Activated CD4-positive, alpha-beta memory T cell treated with anti-CD3 and anti-CD28 coated beads, Interleukin-2, amount 10 ng/mL, durations not matched to agents 7 days and 5 days (primary cell): ENCODE results near the gene OR4C3. TPM values are rescaled to one million over a fixed set of nuclear protein-coding genes. Genes with fewer than 3 reads are reported as not detected.
A peak's percentile ranks its signal among the peaks of the same experiment; 100 is the strongest.
"Not testable (repeated sequence)": the region's sequence is repeated elsewhere in the genome, so short reads cannot be mapped to it uniquely, and the experiment has no call there.

Experiments
- CTCF ChIA-PET: fragments of 350-600 bp; sonication (Branson Sonifier 250); formaldehyde crosslinking; loops from one replicate; lab custom pipeline; 2021; ENCODE audit warnings: antibody characterized with exemption, inconsistent platforms; lab: Charles Lee
- POLR2A ChIA-PET: fragments of 350-600 bp; sonication (Branson Sonifier 250); formaldehyde crosslinking; loops from one replicate; lab custom pipeline; 2021; ENCODE audit warnings: antibody characterized with exemption; lab: Charles Lee
- DNase-seq: peaks from one replicate; pipeline ENCODE4 v3.0.0-alpha.2; 2020
- H3K27ac Mint-ChIP-seq: one replicate; pipeline ENCODE4 v1.8.0; 2021; ENCODE audit warnings: mild to moderate bottlenecking, mixed read lengths
- H3K27me3 Mint-ChIP-seq: one replicate; pipeline ENCODE4 v1.8.0; 2021; ENCODE audit warnings: mixed read lengths
- H3K36me3 Mint-ChIP-seq: one replicate; pipeline ENCODE4 v1.8.0; 2021; ENCODE audit warnings: low read depth, mixed read lengths
- H3K4me1 Mint-ChIP-seq: one replicate; pipeline ENCODE4 v1.8.0; 2021; ENCODE audit warnings: mixed read lengths
- H3K4me3 Mint-ChIP-seq: one replicate; pipeline ENCODE4 v1.8.0; 2021; ENCODE audit warnings: mild to moderate bottlenecking, mixed read lengths
- H3K9me3 Mint-ChIP-seq: one replicate; pipeline ENCODE4 v1.8.0; 2021; ENCODE audit warnings: mixed read lengths
- total RNA-seq, 2 experiments: library from RNA; stranded (reverse); gene quantifications; one replicate each; pipeline ENCODE4 v1.2.3, GENCODE V29; 2021

The OR4C3 gene
- total RNA-seq = not detected

- H3K36me3 Mint-ChIP-seq, H3K4me3 Mint-ChIP-seq, H3K27me3 Mint-ChIP-seq, H3K27ac Mint-ChIP-seq, DNase-seq, H3K4me1 Mint-ChIP-seq, H3K9me3 Mint-ChIP-seq, CTCF ChIA-PET, POLR2A ChIA-PET: not testable (repeated sequence)
These were observed at the start of gene OR4C3 for GRCh38 chr11:48324620-48325019. Gene OR4C3 (plus strand): TSS chr11:48324920. CDS start chr11:48325022, 102 bp downstream.

DNA sequence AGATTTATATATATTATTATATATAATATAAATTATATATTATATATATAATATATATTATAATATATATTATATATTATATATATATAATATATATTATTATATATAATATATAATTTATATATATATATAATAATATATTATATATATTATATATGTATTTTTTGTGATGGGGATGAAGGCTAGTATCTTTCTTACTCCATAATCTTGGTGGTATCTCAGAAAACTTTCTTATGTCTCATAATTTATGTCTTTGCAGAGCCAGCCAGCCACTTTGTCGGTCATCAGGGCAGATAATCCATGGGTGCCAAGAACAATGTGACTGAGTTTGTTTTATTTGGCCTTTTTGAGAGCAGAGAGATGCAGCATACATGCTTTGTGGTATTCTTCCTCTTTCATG is 18.8 kb upstream of the OR4C3 start, which contains the start of gene OR4S1:
Gene OR4S1 (plus strand): TSS at position 301 of the 400 bp plus-strand sequence. CDS start 0 bp downstream, at position 301.
- no peaks in the 10 kb centered on the region for H3K36me3 Mint-ChIP-seq

DNA sequence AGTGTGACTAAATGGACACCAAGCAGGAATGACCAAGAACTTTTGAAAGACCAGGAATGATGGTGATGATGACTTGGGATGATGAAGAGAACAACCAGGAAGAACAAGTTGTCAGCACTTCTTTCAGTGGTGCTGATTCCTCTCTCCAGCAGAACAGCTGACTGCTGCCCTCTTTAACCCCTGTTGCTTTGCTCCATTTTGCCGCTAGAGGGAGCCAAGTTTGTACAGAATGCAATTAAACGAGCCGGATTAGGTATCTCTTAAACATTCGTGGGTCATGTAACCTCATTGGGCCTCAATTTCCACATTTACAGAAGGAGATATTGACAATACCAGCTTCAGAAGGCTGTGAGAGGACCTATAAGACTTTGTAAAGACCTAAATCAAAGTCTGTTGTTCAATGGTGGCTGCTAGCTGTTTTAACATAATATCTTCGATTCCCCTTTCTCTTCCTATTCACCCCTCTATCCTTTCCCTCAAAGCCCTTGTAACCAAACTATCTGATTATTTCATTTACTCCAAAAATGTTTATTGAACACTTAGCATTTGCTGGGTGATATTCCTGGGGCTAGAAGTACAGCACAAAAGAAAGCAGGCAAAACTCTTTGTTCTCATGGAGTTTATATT is 16.8 kb upstream of the OR4C3 start:
- Mint-ChIP-seq H3K9me3 (no peaks in the 10 kb centered on the region), H3K36me3 (no peaks in the 10 kb centered on the region), H3K27me3 (peaks cover 9% of the 10 kb centered on the region), H3K27ac (no peak overlapping the region), H3K4me1 (peaks cover 3% of the 10 kb centered on the region), H3K4me3 (no peak overlapping the region)
- DNase-seq = peak; percentile 76
- CTCF ChIA-PET = interaction anchor here (0.8 to 2.9 kb wide), 8 partner anchors 10 to 375 kb away, joined by 3 to 16 read pairs (median 4); no protein-coding TSS in a partner anchor
- POLR2A ChIA-PET = interaction anchor here (0.9 kb wide), 1 partner anchor 1688 kb away, joined by 3 read pairs; no protein-coding TSS in a partner anchor

More for the DNA sequence above, 18.8 kb upstream of the OR4C3 start, which contains the start of gene OR4S1:
- CTCF ChIA-PET = interaction anchor here (2.9 kb wide), 1 partner anchor 133 kb away, joined by 16 read pairs; no protein-coding TSS in a partner anchor
- no peak within 1 kb of the TSS for H3K4me3 Mint-ChIP-seq
- H3K4me1 Mint-ChIP-seq = peaks cover 3% of the 10 kb centered on the region
- H3K27ac Mint-ChIP-seq = no peak within 1 kb of the TSS
- H3K9me3 Mint-ChIP-seq = no peaks in the 10 kb centered on the region
- POLR2A ChIA-PET = no interaction called here
- H3K27me3 Mint-ChIP-seq = peaks cover 6% of the 10 kb centered on the region
- DNase-seq = no peak

- H3K9me3 Mint-ChIP-seq, H3K27ac Mint-ChIP-seq, CTCF ChIA-PET, H3K36me3 Mint-ChIP-seq, H3K4me3 Mint-ChIP-seq, H3K4me1 Mint-ChIP-seq, DNase-seq, POLR2A ChIA-PET, H3K27me3 Mint-ChIP-seq: not testable (repeated sequence)
These were observed 11.1 kb upstream of the OR4C3 start for GRCh38 chr11:48313590-48313989.

DNA sequence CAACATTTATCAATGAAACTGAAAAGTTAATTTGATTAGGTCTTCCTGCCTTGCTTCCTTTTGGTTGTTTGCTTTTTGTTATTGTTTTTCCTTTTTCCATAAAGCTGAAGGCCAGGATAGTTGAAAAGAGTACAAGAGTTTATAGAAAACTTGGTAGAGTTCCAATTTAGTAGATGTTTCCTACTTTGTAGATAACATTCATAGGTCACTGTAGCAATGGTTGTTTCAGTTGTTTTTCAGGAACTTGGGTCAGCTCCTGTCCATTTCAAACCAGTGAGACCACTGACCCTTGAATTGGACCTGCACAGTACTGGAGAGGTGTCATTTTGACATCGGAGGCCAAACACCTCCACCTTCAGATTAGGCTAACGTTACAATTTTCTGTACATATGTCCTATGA is 4.9 kb upstream of the OR4C3 start:
- POLR2A ChIA-PET, DNase-seq, H3K4me3 Mint-ChIP-seq, H3K36me3 Mint-ChIP-seq, H3K4me1 Mint-ChIP-seq, H3K27ac Mint-ChIP-seq, CTCF ChIA-PET, H3K9me3 Mint-ChIP-seq: not testable (repeated sequence)
- peaks cover 15% of the 10 kb centered on the region for H3K27me3 Mint-ChIP-seq

DNA sequence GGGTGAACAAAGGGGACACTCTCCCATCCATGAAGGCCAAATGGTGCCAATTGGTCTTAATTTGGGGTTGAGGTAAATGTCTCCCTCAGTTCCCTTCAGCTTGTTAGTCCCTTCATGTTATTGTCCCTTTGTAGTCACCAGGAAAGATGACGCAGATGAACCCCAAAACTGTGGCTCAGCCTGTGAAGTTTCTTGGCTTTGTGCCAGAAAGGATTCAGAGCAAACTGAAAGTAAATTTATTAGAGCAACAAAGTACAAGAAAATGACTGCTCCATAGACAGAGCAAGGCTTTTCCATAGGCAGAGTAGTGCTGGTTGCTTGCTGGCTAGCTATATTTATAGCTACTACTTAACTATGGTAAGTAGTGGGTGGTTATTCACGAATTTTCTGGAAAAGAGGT is 16.7 kb downstream of the OR4C3 start:
- H3K36me3 Mint-ChIP-seq = peaks cover 11% of the 10 kb centered on the region
- POLR2A ChIA-PET = no interaction called here
- peak; percentile 19 for DNase-seq
- H3K9me3 Mint-ChIP-seq = peaks cover 11% of the 10 kb centered on the region
- CTCF ChIA-PET = no interaction called here
- H3K4me3 Mint-ChIP-seq = no peak overlapping the region
- peaks cover 27% of the 10 kb centered on the region for H3K4me1 Mint-ChIP-seq
- H3K27ac Mint-ChIP-seq = no peak overlapping the region
- no peaks in the 10 kb centered on the region for H3K27me3 Mint-ChIP-seq

DNA sequence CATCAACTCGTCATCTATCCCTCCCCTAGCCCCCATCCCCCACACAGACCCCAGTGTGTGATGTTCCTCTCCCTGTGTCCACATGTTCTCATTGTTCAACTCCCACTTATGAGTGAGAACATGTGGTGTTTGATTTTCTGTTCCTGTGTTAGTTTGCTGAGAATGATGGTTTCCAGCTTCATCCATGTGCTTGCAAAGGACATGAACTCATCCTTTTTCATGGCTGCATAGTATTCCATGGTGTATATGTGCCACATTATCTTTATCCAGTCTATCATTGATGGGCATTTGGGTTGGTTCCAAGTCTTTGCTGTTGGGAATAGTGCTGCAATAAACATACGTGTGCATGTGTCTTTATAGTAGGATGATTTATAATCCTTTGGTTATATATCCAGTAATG is 17.8 kb downstream of the OR4C3 start:
- POLR2A ChIA-PET, DNase-seq, H3K27ac Mint-ChIP-seq, CTCF ChIA-PET, H3K27me3 Mint-ChIP-seq, H3K4me3 Mint-ChIP-seq: not testable (repeated sequence)
- H3K9me3 Mint-ChIP-seq = peaks cover 16% of the 10 kb centered on the region
- H3K36me3 Mint-ChIP-seq = peaks cover 18% of the 10 kb centered on the region
- H3K4me1 Mint-ChIP-seq = peaks cover 36% of the 10 kb centered on the region

GRCh38 chr11:48346286-48346685 is 21.6 kb downstream of the OR4C3 start:
- Mint-ChIP-seq H3K36me3 (peaks cover 27% of the 10 kb centered on the region), H3K27ac (peak overlapping the region; percentile 73), H3K9me3 (peaks cover 22% of the 10 kb centered on the region), H3K4me3 (peak overlapping the region; percentile 7), H3K4me1 (peaks cover 30% of the 10 kb centered on the region)
- POLR2A ChIA-PET, H3K27me3 Mint-ChIP-seq, CTCF ChIA-PET: not testable (repeated sequence)
- peak; percentile 53 for DNase-seq

DNA sequence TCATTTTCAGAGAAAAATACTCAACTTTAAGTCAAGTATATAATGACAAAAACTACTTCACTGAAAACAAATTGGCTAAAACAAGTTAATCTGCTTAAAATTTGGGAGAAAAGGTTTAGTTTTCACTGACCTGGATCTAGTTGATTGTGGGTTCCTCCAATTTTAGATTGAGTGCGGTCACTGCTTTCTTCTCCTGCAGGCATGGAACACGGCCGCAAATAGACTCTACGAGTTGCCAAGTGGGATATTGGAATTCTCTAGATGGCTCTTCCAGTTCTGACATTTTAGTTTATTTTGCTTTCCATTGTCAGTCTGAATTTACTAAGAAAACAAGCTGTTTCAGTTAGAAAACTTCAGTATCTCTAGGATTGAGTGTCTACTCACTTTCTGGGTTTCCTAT is 29.3 kb downstream of the OR4C3 start:
- ChIA-PET POLR2A (no interaction called here), CTCF (no interaction called here)
- Mint-ChIP-seq H3K27ac (no peak overlapping the region), H3K36me3 (no peaks in the 10 kb centered on the region), H3K4me1 (no peaks in the 10 kb centered on the region), H3K4me3 (no peak overlapping the region), H3K27me3 (peaks cover 3% of the 10 kb centered on the region), H3K9me3 (peaks cover 13% of the 10 kb centered on the region)
- no peak for DNase-seq

GRCh38 chr11:48354677-48355076 is 30.0 kb downstream of the OR4C3 start:
- ChIA-PET POLR2A (no interaction called here), CTCF (no interaction called here)
- Mint-ChIP-seq H3K36me3 (no peaks in the 10 kb centered on the region), H3K9me3 (peaks cover 15% of the 10 kb centered on the region), H3K27me3 (peaks cover 4% of the 10 kb centered on the region), H3K4me1 (no peaks in the 10 kb centered on the region), H3K4me3 (no peak overlapping the region), H3K27ac (no peak overlapping the region)
- DNase-seq = no peak

DNA sequence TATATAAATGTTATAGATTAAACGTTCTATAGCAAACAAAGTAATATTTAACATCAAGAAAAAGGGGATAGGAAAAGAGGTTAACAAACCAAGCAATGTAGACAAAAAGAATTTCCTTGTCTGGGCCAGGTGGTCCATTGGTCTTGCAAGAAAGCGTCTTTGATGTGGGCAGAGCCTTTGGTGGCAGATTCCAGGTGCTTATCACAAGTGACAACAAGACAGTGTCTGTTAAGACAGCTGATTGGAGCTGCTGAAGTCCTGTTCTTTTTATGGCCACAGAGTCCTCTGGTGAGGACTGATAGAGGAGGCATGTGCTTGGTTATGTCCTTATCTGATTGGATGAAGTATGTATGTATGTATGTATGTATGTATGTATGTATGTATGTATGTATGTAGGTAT is 36.6 kb downstream of the OR4C3 start:
- peaks cover 11% of the 10 kb centered on the region for H3K9me3 Mint-ChIP-seq
- H3K4me1 Mint-ChIP-seq, DNase-seq, POLR2A ChIA-PET, H3K36me3 Mint-ChIP-seq, H3K27me3 Mint-ChIP-seq, CTCF ChIA-PET, H3K4me3 Mint-ChIP-seq, H3K27ac Mint-ChIP-seq: not testable (repeated sequence)

GRCh38 chr11:48366365-48366764 is 41.6 kb downstream of the OR4C3 start, which contains the start of gene OR4C5:
Gene OR4C5 (minus strand): TSS chr11:48366465. CDS start chr11:48366465, 0 bp downstream.
- H3K27ac Mint-ChIP-seq = no peak within 1 kb of the TSS
- no peaks in the 10 kb centered on the region for H3K4me1 Mint-ChIP-seq
- POLR2A ChIA-PET = no interaction called here

More at GRCh38 chr11:48366365-48366764, 41.6 kb downstream of the OR4C3 start, which contains the start of gene OR4C5:
- no peaks in the 10 kb centered on the region for H3K27me3 Mint-ChIP-seq
- H3K9me3 Mint-ChIP-seq = no peaks in the 10 kb centered on the region
- H3K4me3 Mint-ChIP-seq = no peak within 1 kb of the TSS
- DNase-seq = no peak
- H3K36me3 Mint-ChIP-seq = no peaks in the 10 kb centered on the region
- CTCF ChIA-PET = no interaction called here
